Measurements from ENCODE around the gene ELFN1.

- TF ChIP-seq CTCF (IDR thresholded peaks at IDR 0.05; ENCODE audit: insufficient read depth, low read length) (no peak), GABPA (IDR thresholded peaks at IDR 0.05; ENCODE audit: low read depth) (no peak), POLR2AphosphoS5 (IDR thresholded peaks at IDR 0.05; ENCODE audit: low read depth) (no peak), REST (IDR thresholded peaks at IDR 0.05; ENCODE audit: insufficient replicate concordance, low read depth) (no peak)
These were observed 97.4 kb downstream of the ELFN1 start for GRCh38 chr7:1767524-1767923.
